ENCODE results near the gene CDH18.

GRCh38 chr5:19885040-19885824 lies 102.8 kb downstream of the CDH18 start:
- TF ChIP-seq, protein P1, sequence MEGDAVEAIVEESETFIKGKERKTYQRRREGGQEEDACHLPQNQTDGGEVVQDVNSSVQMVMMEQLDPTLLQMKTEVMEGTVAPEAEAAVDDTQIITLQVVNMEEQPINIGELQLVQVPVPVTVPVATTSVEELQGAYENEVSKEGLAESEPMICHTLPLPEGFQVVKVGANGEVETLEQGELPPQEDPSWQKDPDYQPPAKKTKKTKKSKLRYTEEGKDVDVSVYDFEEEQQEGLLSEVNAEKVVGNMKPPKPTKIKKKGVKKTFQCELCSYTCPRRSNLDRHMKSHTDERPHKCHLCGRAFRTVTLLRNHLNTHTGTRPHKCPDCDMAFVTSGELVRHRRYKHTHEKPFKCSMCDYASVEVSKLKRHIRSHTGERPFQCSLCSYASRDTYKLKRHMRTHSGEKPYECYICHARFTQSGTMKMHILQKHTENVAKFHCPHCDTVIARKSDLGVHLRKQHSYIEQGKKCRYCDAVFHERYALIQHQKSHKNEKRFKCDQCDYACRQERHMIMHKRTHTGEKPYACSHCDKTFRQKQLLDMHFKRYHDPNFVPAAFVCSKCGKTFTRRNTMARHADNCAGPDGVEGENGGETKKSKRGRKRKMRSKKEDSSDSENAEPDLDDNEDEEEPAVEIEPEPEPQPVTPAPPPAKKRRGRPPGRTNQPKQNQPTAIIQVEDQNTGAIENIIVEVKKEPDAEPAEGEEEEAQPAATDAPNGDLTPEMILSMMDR (CRISPR knock-in tag; IDR thresholded peaks at IDR 0.05), result no peak
- TF ChIP-seq ZNF33B (CRISPR knock-in tag; IDR thresholded peaks at IDR 0.05), result no peak
- TF ChIP-seq CHD4 (IDR thresholded peaks at IDR 0.05; ENCODE audit: borderline replicate concordance, low read length), result no peak
- no peak for TF ChIP-seq TFDP2 (CRISPR knock-in tag; IDR thresholded peaks at IDR 0.05)
